ENCODE measurements around the gene SMIM22. TPM values are rescaled to one million over a fixed set of nuclear protein-coding genes. Genes with fewer than 3 reads are reported as not detected.
"Not testable (repeated sequence)": the region's sequence is repeated elsewhere in the genome, so short reads cannot be mapped to it uniquely, and the experiment has no call there.

The SMIM22 gene
- total RNA-seq, 2 experiments from 2014 or later = not detected

- no peak for DNase-seq
- no peak overlapping the region for H3K27ac Mint-ChIP-seq
- H3K4me3 Mint-ChIP-seq = no peak overlapping the region
- no peaks in the 10 kb centered on the region for H3K4me1 Mint-ChIP-seq
- H3K27me3 Mint-ChIP-seq = no peaks in the 10 kb centered on the region
- ChIA-PET CTCF (no interaction called here), POLR2A (no interaction called here)
- no peaks in the 10 kb centered on the region for H3K9me3 Mint-ChIP-seq
- H3K36me3 Mint-ChIP-seq (ENCODE audit: low read depth) = no peaks in the 10 kb centered on the region
These were observed 18.9 kb upstream of the SMIM22 start for GRCh38 chr16:4776141-4776705.

- Mint-ChIP-seq H3K27ac (no peak overlapping the region), H3K27me3 (no peaks in the 10 kb centered on the region), H3K36me3 (ENCODE audit: low read depth) (no peaks in the 10 kb centered on the region), H3K4me3 (no peak overlapping the region), H3K4me1 (no peaks in the 10 kb centered on the region), H3K9me3 (no peaks in the 10 kb centered on the region)
- CTCF ChIA-PET = interaction anchor here (0.5 kb wide), 1 partner anchor 300 kb away, joined by 4 read pairs; no protein-coding TSS in a partner anchor
- no peak for DNase-seq
- POLR2A ChIA-PET = interaction anchor here (1.0 kb wide), 1 partner anchor 9 kb away, joined by 4 read pairs; no protein-coding TSS in a partner anchor
These were observed 17.7 kb upstream of the SMIM22 start for GRCh38 chr16:4777339-4778049.

GRCh38 chr16:4778050-4778392, 17.1 kb upstream of the SMIM22 start:
- H3K36me3 Mint-ChIP-seq (ENCODE audit: low read depth) = no peaks in the 10 kb centered on the region
- H3K9me3 Mint-ChIP-seq = no peaks in the 10 kb centered on the region
- DNase-seq = no peak
- no peak overlapping the region for H3K27ac Mint-ChIP-seq
- H3K4me1 Mint-ChIP-seq = no peaks in the 10 kb centered on the region
- no peak overlapping the region for H3K4me3 Mint-ChIP-seq
- CTCF ChIA-PET = no interaction called here
- POLR2A ChIA-PET = no interaction called here
- no peaks in the 10 kb centered on the region for H3K27me3 Mint-ChIP-seq

GRCh38 chr16:4780235-4780634, 14.9 kb upstream of the SMIM22 start:
- DNase-seq = no peak
- Mint-ChIP-seq H3K4me3 (no peak overlapping the region), H3K4me1 (no peaks in the 10 kb centered on the region), H3K36me3 (ENCODE audit: low read depth) (no peaks in the 10 kb centered on the region), H3K27ac (no peak overlapping the region), H3K27me3 (no peaks in the 10 kb centered on the region), H3K9me3 (no peaks in the 10 kb centered on the region)
- ChIA-PET POLR2A (no interaction called here), CTCF (no interaction called here)

GRCh38 chr16:4783251-4783950, 11.8 kb upstream of the SMIM22 start:
- H3K27me3 Mint-ChIP-seq = no peaks in the 10 kb centered on the region
- no peaks in the 10 kb centered on the region for H3K9me3 Mint-ChIP-seq
- no peak for DNase-seq
- no peak overlapping the region for H3K4me3 Mint-ChIP-seq
- ChIA-PET CTCF (no interaction called here), POLR2A (no interaction called here)
- H3K27ac Mint-ChIP-seq = no peak overlapping the region
- H3K4me1 Mint-ChIP-seq = no peaks in the 10 kb centered on the region
- H3K36me3 Mint-ChIP-seq (ENCODE audit: low read depth) = no peaks in the 10 kb centered on the region

- Mint-ChIP-seq H3K36me3 (ENCODE audit: low read depth) (no peaks in the 10 kb centered on the region), H3K27ac (no peak overlapping the region), H3K4me3 (no peak overlapping the region), H3K4me1 (no peaks in the 10 kb centered on the region), H3K9me3 (no peaks in the 10 kb centered on the region), H3K27me3 (no peaks in the 10 kb centered on the region)
- CTCF ChIA-PET = no interaction called here
- POLR2A ChIA-PET = no interaction called here
- DNase-seq = no peak
These were observed 11.2 kb upstream of the SMIM22 start for GRCh38 chr16:4783951-4784336.

GRCh38 chr16:4784444-4784987, 10.7 kb upstream of the SMIM22 start:
- CTCF ChIA-PET; H3K27me3 Mint-ChIP-seq; POLR2A ChIA-PET; H3K36me3 Mint-ChIP-seq (ENCODE audit: low read depth); H3K27ac Mint-ChIP-seq; H3K4me1 Mint-ChIP-seq; H3K4me3 Mint-ChIP-seq; DNase-seq; H3K9me3 Mint-ChIP-seq: not testable (repeated sequence)

GRCh38 chr16:4785758-4786433, 9.3 kb upstream of the SMIM22 start:
- no peaks in the 10 kb centered on the region for H3K9me3 Mint-ChIP-seq
- DNase-seq = no peak
- H3K36me3 Mint-ChIP-seq (ENCODE audit: low read depth) = no peaks in the 10 kb centered on the region
- CTCF ChIA-PET = no interaction called here
- H3K4me3 Mint-ChIP-seq = no peak overlapping the region
- POLR2A ChIA-PET = no interaction called here
- no peak overlapping the region for H3K27ac Mint-ChIP-seq
- peaks cover 3% of the 10 kb centered on the region for H3K4me1 Mint-ChIP-seq
- no peaks in the 10 kb centered on the region for H3K27me3 Mint-ChIP-seq

GRCh38 chr16:4787068-4787467, 8.1 kb upstream of the SMIM22 start:
- POLR2A ChIA-PET = no interaction called here
- no peaks in the 10 kb centered on the region for H3K27me3 Mint-ChIP-seq
- CTCF ChIA-PET = no interaction called here
- DNase-seq = no peak
- H3K9me3 Mint-ChIP-seq = no peaks in the 10 kb centered on the region
- H3K4me1 Mint-ChIP-seq = peaks cover 7% of the 10 kb centered on the region
- no peak overlapping the region for H3K4me3 Mint-ChIP-seq
- H3K27ac Mint-ChIP-seq = no peak overlapping the region
- no peaks in the 10 kb centered on the region for H3K36me3 Mint-ChIP-seq (ENCODE audit: low read depth)

GRCh38 chr16:4787627-4788482, 7.3 kb upstream of the SMIM22 start, which contains the start of gene SEPTIN12:
TSS of gene SEPTIN12 (minus strand) at chr16:4788345. CDS start at chr16:4787645, 700 bp downstream.
- H3K4me3 Mint-ChIP-seq = no peak within 1 kb of the TSS

GRCh38 chr16:4788489-4788889, 6.7 kb upstream of the SMIM22 start:
- H3K4me1 Mint-ChIP-seq = peaks cover 7% of the 10 kb centered on the region
- CTCF ChIA-PET = no interaction called here

More at GRCh38 chr16:4787627-4788482, 7.3 kb upstream of the SMIM22 start, which contains the start of gene SEPTIN12:
- DNase-seq = no peak
- Mint-ChIP-seq H3K36me3 (ENCODE audit: low read depth) (no peaks in the 10 kb centered on the region), H3K27me3 (no peaks in the 10 kb centered on the region), H3K9me3 (no peaks in the 10 kb centered on the region), H3K4me1 (peaks cover 7% of the 10 kb centered on the region), H3K27ac (no peak within 1 kb of the TSS)
- ChIA-PET CTCF (no interaction called here), POLR2A (interaction anchor here (0.7 kb wide), 1 partner anchor 19 kb away, joined by 3 read pairs; no protein-coding TSS in a partner anchor)

GRCh38 chr16:4788910-4789309, 6.3 kb upstream of the SMIM22 start:
- H3K27ac Mint-ChIP-seq = no peak overlapping the region
- no peak for DNase-seq
- no peaks in the 10 kb centered on the region for H3K9me3 Mint-ChIP-seq
- no peak overlapping the region for H3K4me3 Mint-ChIP-seq
- H3K27me3 Mint-ChIP-seq = no peaks in the 10 kb centered on the region
- peaks cover 7% of the 10 kb centered on the region for H3K4me1 Mint-ChIP-seq
- no peaks in the 10 kb centered on the region for H3K36me3 Mint-ChIP-seq (ENCODE audit: low read depth)
- CTCF ChIA-PET = no interaction called here
- POLR2A ChIA-PET = interaction anchor here (0.7 kb wide), 1 partner anchor 20 kb away, joined by 3 read pairs; no protein-coding TSS in a partner anchor

More at GRCh38 chr16:4788489-4788889, 6.7 kb upstream of the SMIM22 start:
- Mint-ChIP-seq H3K36me3 (ENCODE audit: low read depth) (no peaks in the 10 kb centered on the region), H3K4me3 (no peak overlapping the region), H3K27ac (no peak overlapping the region), H3K27me3 (no peaks in the 10 kb centered on the region), H3K9me3 (no peaks in the 10 kb centered on the region)
- DNase-seq = no peak
- POLR2A ChIA-PET = interaction anchor here (0.7 kb wide), 1 partner anchor 20 kb away, joined by 3 read pairs; no protein-coding TSS in a partner anchor

All from activated CD4-positive, alpha-beta memory T cell treated with anti-CD3 and anti-CD28 coated beads, Interleukin-2, amount 10 ng/mL, durations not matched to agents 7 days and 5 days (primary cell).